Stimulated activated CD8-positive, alpha-beta memory T cell treated with anti-CD3 and anti-CD28 coated beads, Interleukin-7, amount 100 ng/mL, for 24 hours (primary cell): ENCODE data around the gene LFNG.

Source experiments
- DNase-seq: peaks from one replicate; pipeline ENCODE4 v3.0.0-alpha.2; 2020; ENCODE audit warnings: low read depth

The LFNG gene

DNA sequence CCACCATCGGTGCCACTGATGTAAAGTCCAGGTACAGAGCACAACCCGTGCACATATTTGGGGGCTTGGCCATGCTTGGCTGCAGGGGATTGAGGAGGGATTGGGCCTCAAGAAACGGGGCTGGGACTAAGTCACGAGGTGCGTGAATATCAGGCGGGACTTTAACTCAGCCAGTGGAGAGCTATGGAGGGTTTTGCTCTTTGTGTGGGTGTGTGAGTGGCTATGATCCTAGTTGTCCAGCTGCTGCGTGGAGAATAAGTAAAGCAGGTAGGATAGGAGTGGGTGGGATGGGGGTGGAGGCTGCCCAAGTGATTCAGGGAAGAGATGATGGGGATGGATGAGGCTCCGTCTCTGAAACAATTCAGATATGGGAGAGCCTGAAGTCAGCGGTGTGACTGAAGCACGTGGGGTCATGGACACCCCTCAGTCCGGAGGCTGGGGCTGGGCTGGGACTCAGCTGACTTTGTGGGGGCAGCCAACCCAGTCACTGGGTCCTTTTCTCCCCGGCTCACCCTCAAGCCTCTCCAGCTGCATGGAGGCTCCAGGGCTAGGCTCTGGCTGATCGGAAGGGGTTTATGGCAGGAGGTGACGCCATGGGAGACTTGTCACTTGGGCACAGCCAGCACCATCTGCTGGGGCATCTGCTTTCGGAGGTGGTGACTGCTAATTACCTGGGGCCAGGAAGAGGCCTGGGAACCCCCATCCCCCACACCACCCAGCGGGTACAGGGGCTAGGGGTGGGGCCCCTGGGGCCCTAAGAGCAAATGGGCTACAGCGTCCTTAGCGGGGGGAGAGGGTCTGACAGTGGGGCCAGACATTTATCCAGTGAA is 1.7 kb upstream of the LFNG start:
- no peak for DNase-seq

DNA sequence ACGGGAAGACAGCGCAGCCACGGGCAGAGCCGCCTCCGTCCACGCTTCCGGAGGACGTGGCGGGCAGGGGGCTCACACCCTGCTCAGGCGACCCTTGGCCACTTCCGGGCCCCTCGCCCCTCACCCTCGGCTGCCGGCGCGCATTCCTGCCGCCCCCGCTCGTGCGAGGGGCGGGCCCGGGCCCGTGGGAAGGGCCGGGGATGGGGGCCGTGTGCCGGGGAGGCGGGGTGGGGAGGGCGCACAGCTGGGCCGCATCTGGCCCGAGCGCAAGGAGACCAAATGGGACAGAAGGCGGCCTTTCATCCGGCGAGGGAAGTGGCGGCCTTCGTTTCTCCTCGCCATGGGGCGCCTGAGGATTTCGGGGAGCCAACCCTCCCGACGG is 846 bp upstream of the LFNG start:
- DNase-seq = no peak

DNA sequence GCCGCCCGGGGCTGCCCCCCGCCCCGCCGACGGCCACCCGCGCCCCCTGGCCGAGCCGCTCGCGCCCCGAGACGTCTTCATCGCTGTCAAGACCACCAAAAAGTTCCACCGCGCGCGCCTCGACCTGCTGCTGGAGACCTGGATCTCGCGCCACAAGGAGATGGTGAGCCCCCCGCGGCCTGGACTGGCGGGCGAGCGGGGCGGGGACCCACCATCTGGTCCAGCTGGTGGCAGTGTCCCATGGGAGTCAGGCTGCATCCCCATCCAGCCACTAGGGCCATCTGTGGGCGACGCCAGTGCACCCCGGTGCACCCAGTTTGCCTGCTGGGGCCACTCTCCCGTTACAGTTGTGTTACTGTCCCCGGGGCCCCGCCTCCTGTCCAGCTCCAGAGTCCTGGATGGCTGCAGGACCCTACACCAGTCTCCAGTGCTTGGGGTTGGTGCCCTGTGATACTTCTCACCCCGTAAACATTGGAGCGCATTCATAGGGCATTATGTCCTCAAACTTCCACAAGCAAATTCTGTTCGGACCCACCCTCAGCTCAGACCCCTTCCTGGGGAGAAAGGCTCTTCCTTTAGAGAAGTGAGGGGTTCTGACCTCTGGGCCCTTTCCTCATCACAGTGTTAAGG is 672 bp downstream of the LFNG start:
- DNase-seq = no peak

DNA sequence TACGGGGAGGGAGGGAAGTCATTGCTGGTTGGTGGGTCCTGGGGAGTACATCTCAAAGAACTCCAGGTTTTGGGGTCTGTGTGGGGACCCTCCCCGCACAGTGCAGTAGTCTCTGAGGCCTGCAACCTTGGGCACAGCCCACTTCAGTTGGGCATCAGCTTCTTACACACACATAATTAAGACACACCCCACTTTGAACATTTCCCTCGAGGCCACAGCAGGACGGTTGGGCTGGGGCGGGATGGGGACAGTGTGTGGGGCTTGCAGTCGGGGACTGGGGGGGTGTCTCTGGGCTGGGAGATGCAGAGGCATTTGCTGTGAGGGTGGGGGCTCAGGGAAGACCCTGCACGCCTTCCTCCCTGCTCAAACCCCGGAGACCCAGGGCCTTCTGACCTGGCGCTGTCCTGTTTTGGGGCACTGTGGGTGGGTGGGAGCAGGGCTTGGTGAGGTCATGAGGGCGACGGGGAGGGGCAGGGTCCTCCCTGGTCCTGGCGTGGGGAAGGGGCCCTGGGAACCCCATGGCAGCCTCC is 1.3 kb downstream of the LFNG start:
- no peak for DNase-seq

DNA sequence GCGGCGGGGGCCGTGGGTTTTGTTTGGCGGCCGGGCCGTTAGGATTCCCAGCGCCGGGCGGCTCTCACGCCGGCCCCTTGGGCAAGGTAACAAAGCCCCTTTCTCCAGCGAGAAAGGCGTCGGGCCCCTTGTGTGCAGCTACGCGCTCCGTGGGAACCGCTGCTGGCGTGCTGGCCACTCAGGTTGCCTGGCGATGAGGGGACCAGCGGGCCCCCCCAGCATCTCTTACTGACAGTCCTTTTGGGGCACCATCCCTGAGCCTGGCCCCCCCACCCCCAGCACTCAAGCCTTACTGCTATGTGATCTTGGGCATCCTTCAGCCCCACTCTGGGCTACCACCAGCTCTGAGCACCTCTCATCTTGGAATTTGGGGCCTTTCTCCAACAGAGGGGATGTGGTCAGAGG is 1.8 kb downstream of the LFNG start:
- DNase-seq = no peak

DNA sequence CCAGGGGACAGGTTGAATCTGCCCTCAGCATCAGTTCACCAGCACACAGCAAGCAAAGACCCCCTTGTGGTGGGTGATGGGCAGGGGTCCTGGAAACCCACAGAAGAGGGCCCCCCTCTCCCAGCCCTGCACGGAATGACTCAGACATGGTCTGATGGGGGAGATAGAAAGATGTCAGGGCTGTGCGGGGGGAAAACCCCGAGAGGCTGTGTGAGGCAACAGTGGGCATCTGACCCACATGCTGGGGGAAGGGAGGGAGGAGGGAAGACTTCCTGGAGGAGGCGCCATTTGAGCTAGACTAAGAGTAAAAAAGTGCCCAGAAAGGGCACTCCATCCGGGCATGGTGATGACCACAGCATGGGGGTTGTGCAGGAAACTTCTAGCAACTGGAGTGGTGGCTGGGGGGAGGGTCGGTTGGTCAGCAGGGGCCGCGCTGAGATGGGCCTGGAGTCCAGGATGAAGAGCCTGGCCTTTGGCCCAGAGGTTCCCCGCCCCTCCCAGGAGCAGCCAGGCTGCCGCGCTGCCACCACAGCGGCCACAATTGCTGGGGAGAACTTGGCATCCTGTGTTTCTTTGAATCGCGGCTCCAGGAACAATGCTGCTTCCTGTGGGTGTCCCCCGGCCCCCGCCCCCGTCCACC is 2.5 kb downstream of the LFNG start:
- DNase-seq = no peak

DNA sequence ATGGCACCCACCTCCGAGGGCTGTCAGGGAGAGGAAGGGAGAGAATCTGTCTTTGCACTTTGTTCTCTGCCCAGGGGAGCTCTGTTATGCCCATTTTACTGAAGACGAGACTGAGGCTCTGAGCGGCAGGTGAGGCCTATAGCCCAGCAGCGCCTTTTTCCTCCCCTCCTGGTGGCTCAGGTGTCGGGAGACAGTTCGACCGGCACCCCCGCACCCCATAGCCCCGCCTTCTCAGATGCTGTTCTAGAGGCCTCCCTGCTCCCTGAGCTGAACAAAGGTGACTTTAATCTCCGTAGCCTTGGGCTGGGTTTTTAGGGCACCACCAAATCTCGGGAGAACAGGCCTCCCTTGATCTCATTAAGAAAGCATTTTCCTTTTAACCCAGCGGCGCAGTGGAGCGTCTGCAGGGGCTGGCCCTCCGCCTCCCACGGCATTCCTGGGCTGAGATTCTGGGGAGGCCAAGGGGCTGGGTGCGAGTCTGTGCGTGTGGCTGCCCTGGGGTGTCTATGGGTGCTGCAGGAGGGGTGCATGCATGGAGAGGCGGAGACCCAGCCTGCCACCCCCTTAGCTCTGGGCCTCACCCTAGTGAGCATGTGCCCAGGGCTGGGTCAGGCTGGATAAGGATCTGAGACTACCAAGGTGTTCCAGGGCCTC is 3.3 kb downstream of the LFNG start:
- DNase-seq = no peak

DNA sequence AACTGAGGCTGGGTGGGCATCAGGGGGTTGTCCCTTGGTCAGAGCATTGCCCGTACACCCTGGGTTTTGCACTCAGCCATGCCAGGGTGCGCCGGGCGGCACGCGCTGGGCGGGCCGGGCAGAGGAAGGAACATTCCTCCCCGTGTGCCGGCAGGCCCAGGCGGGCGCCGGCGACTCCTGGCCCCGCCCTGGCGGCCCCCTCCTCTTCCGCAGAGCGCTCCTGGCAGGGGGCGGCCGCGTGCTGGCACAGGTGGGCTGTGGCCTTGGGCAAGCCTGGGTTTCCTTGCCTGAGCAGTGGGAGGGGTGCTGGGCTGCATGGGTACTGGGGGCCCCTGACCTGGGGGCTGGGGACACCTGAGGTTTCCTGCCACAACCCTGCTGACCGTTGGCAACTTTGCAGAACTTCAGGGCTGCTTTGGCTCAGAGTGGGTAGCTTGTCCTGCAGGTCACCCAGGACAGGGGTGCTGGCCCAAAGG is 3.9 kb downstream of the LFNG start:
- no peak for DNase-seq

DNA sequence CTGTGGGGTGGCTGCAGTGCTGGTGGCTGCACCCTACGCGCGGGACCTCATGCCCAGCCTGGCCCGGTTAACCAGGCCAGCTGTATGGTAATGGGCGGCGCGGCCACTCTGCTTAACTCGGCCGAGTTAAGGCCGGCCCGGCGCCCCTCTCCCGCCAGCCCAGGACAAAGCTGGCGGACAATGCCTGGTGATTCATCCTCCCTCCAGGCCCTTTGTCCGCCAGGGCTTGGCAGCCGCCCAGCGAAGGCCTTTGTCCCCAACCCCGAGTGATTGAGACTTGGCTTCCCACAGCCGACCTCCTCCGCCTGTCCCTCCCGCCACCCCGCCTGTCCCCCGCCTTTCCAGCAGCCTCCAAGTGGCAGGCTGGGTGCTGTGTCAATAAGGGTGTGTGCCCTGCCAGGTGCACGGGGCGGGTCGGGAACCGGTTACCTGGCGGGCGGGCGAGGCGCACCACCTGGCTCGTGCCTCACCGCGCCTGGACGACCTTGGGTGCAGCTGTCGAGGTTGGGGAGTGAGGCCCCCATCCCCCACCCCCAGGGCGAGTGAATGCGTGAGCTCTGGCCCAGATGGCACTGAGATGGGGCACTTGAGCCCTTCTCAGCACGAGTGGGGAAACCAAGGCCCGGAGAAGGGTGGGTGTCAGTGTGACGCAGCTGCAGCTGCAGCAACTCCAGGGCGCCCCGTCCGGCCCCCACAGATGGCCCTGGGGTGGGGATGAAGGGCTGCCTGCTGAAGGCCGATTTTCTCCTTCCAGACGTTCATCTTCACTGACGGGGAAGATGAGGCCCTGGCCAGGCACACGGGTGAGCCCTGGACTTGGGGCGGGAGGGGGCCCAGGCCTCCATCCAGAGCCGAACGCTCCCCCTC is 4.6 kb downstream of the LFNG start:
- DNase-seq = no peak

DNA sequence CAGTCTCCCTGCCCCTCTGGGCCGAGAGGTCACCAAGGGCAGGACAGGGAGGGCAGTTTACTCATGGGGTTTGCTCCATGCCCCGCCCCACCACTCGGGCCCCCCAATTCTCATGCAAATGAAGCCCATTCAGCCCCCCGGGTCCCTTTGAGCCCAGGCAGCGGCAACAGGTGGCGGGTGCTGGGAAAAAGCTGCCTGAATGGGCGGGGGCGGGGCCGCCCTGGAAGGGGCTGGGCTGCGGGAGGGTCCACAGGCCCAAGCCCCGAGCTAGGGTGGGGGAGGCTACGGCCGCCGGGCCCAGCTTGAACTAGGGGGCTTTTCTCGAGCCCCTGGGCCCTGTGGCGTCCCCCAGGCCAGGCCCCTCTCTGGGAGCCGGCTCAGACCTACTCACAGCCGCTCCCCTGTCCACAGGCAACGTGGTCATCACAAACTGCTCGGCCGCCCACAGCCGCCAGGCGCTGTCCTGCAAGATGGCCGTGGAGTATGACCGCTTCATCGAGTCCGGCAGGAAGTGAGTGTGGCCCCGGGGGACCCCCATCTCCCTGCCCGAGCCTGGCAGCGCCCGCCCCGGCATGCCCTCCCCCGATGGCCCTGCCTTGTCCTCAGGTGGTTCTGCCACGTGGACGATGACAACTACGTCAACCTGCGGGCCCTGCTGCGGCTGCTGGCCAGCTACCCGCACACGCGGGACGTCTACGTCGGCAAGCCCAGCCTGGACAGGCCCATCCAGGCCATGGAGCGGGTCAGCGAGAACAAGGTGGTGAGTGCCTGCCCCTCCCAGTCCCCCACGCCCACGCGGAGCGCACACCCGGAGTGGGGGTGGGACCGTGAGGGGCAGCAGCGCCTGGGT is 5.5 kb downstream of the LFNG start:
- DNase-seq = no peak

DNA sequence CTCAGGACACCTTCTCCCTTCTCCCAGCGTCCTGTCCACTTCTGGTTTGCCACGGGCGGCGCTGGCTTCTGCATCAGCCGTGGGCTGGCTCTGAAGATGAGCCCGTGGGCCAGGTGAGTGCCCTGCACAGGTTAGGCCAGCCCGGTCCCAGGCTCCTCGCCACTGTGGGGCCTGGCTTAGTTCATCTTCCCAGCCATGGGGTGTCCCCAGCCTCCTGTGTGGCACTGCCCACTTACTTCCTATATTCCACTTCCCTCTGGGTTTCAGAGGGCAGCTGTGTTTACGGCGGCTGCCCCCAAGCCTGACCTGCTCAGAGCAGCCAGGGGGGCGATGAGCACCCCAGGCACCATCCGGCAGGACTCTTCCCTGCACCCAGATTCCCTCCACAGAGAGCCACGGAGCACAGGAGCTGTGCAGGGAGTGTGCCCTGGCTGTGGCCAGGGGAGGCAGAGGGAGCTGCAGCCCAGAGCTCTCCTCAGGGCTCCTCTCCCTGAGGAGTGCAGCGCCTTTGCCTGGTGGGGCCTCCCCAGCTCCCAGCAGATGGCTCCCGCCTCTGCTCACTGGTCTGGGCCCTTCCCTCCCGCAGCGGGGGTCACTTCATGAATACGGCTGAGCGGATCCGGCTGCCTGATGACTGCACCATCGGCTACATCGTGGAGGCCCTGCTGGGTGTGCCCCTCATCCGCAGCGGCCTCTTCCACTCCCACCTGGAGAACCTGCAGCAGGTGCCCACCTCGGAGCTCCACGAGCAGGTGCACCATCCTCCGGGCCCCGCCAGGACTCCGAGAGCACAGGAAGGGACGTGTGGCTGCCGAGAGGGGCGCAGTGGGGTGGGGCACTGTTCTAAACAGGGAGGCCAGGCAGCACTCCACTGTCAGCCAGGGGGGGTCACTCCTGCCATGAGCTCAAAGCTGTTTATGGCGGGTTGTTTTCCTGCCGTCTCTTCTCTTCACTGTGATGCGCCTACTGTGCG is 6.4 kb downstream of the LFNG start:
- no peak for DNase-seq

DNA sequence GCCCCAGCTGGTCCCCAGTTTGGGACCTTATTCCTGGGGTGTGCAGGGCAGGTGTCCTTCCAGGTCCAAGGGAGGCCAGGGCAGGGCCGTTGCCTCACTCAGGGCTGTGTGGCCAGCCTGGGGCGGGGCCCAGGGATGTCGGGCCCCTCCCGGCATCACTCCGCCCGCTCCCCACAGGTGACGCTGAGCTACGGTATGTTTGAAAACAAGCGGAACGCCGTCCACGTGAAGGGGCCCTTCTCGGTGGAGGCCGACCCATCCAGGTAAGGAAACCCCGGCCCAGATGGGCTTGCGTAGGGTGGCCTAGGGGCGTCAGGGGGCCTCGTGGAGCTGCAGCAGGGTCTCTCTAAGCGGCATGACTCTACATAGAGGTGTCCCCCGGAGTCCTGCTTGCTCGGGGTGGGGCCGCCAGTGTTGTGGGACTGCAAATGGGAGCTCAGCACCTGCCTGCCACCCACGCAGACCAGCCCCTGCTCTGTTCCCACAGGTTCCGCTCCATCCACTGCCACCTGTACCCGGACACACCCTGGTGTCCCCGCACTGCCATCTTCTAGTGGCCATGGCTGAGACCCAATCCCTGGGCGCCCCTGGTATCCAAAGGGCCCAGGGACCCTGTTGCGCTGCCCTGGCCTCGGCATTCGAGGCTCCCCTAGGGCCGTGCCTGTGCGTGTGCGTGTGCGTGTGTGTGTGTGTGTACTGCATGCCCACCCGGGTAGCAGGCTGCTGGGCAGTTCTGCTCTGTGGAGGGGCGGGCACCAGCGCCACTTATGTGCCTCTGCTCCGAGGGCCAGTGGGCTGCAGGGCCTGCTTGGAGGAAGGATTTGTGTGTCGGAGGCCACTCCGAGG is 7.3 kb downstream of the LFNG start:
- DNase-seq = no peak

DNA sequence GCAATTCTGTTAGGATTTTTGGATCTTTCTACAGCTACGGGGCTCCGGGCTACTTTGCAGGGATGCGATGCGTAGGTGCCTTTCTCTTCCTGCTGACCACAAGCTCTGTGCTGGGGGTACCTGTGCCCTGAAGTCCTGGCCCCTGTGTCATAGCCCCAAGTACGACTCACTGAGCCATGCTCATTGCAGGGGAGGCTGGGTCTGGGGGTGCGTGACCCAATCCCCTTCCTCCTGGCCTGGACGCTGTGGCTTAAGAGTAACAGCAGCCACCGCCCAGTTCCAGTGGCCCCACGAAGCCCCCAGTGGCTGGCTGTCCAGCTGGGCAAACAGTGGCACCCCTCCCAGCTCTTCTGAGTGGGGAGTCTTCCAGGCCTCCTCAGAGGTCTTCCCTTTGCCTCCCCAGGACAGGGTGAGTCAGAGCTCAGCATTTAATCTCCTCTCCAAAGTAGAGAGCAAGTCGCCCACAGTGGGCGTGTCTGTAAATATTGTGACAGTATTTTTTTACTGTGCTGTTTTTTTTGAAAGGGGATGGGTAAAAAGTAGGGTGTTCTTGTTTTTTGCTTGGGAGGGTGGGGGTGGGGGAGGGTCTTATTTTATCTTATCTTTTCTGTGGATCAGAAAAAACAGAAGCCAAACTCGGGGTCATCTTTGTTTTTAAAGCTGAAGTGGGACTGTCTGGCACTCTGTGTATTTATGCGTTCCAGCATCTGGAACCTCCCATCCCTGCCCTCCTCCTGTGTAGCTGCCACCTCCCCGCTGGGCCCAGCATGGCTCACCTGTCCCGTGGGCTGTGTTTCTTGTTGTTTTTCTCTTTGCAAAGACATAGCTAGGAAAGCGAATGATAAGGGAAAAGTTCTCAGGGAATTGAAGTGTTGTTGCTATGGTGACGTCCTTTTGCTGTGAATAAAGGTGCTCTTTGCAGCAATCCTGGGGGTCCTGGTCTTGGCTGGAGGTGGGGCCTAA is 8.2 kb downstream of the LFNG start:
- DNase-seq = no peak

DNA sequence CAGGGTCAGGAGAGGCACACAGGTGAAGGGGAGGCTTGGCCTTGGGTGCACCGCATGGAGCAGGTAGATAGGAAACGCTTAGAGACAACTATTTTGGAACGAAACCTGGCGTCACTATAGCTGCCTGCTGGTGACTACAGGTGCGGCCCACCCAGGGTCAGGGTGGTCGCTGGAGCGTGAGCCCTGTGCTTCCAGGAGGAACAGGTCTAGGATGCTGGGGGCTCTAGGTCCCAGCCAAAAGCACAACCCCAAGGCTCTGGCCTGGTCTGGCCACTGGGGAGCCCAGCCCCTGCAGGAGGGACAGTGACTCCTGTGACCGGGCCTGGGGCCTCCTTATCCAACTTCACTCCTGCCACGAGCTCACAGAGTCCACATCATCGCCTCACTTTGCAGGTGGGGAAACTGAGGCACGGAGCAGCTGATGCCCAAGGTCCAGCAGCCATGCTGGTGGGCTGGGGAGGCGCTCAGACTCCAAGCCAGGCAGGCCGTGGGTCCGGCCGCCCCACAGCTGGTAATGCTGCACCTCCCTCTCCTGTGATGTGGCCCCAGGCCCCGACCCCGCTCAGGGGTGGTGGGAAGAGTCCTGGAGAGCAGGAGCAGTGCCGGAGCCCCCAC is 9.0 kb downstream of the LFNG start:
- no peak for DNase-seq

DNA sequence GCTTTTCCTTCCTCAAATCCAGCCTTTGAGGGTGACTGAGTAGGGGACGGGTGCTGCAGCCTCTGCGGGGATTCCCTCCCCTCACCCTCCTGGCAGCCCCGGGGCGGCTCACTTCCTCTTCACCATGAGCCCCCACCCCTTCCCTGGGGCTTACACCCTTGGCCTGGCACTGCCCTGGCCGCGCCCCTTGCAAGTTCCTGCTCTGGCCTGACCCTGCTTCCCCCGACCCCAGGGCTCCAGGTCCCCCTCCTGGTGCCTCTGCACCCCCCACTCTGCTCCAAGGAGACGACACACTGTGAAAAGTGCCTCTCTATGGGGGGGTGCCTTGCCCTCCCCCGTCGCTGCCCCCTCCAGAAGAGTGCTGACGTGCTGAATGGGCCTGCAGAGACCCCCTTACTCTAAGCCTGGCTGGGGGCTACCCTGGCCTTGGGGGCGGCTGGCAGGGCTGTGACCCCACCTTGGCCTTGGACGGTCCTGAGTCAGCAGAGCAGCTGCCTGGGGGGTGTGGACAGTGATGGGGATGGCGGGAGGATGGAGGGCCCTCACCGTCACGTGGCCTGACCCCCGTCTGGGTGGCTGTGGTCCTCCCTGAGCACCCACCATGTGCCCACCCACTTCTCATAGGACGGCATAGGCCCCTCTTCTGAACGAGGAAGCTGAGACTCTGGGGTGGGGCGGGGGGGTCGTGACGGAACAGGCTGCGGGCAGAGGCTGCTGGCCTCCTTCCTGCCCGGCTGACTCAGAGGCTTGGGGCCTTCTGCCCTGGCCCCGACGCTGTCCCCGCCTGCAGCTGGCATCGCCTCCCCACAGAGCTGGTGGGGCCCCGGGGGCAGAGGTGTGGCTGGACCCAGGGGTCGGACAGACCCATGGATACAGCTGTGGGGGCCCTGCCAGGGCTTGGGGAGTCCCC is 9.8 kb downstream of the LFNG start:
- DNase-seq = no peak
